ENCODE results near the gene NCKAP1. TPM values are rescaled to one million over a fixed set of nuclear protein-coding genes. Genes with fewer than 3 reads are reported as not detected.

Gene NCKAP1
- total RNA-seq, 5 donors from 2014 or later (not counting 1 experiment from before 2014, with no cell fraction given), result 2.6 to 7.6 (median 4.9) TPM

- no peak for ATAC-seq (replicated peaks in 1 of 4)
- Mint-ChIP-seq H3K27ac (no peak overlapping the region), H3K4me3 (no peak overlapping the region), H3K4me1 (no peaks in the 10 kb centered on the region), H3K9me3 (no peaks in the 10 kb centered on the region), H3K27me3 (peaks cover 12 to 37% of the 10 kb centered on the region in 2 donors), H3K36me3 (peaks cover 11% of the 10 kb centered on the region)
- no peak for DNase-seq
- Histone ChIP-seq H3K27me3 (replicated peaks in 1 of 2; ENCODE audit: control insufficient read depth in 2 of 2, extremely low read depth in 1 of 2, insufficient read depth in 2 of 2, low read length in 1 of 2) (peaks cover 8 to 11% of the 10 kb centered on the region in 2 experiments), H3K4me1 (ENCODE audit: control insufficient read depth in 1 of 2, extremely low read depth in 1 of 2, insufficient read depth in 2 of 2, low read length in 2 of 2) (no peaks in the 10 kb centered on the region), H3K36me3 (ENCODE audit: control insufficient read depth in 2 of 2, extremely low read depth in 1 of 2, insufficient read depth in 1 of 2, low read length in 1 of 2) (no peaks in the 10 kb centered on the region), H3K4me3 (ENCODE audit: control insufficient read depth in 1 of 2, extremely low read depth in 1 of 2, low read length in 1 of 2) (no peak overlapping the region), H3K27ac (ENCODE audit: low read length) (no peak overlapping the region), H3K9me3 (no peaks in the 10 kb centered on the region)
- CTCF ChIA-PET, result interaction anchor here in 1 of 2 donors (0.6 to 1.4 kb wide), 5 partner anchors 12 to 259 kb away, joined by 3 to 6 read pairs (median 3); no protein-coding TSS in a partner anchor
- WGBS (ENCODE audit: insufficient coverage), result no CpG with 5 or more reads among the region's 2 CpGs
- POLR2A ChIA-PET, result interaction anchor here (0.6 to 1.1 kb wide), 4 partner anchors 15 to 1560 kb away, joined by 4 to 11 read pairs (median 8); no protein-coding TSS in a partner anchor
Measured at GRCh38 chr2:183026424-183026823, 11.8 kb downstream of the NCKAP1 start.

- no peaks in the 10 kb centered on the region for H3K36me3 ChIP-seq (ENCODE audit: control insufficient read depth in 2 of 2, extremely low read depth in 1 of 2, insufficient read depth in 1 of 2, low read length in 1 of 2)
- ATAC-seq (replicated peaks in 1 of 4) (no peak), DNase-seq (no peak)
Measured at GRCh38 chr2:183025993-183026392, 12.3 kb downstream of the NCKAP1 start.

GRCh38 chr2:183024339-183025095 lies 13.7 kb downstream of the NCKAP1 start:
- 100% methylated on average over 2 of the region's 8 CpGs for WGBS (ENCODE audit: insufficient coverage)
- H3K27ac Mint-ChIP-seq, result no peak overlapping the region
- H3K9me3 ChIP-seq, result no peaks in the 10 kb centered on the region
- no peaks in the 10 kb centered on the region for H3K4me1 ChIP-seq (ENCODE audit: control insufficient read depth in 1 of 2, extremely low read depth in 1 of 2, insufficient read depth in 2 of 2, low read length in 2 of 2)
- peaks cover 0 to 6% of the 10 kb centered on the region in 2 experiments for H3K27me3 ChIP-seq (replicated peaks in 1 of 2; ENCODE audit: control insufficient read depth in 2 of 2, extremely low read depth in 1 of 2, insufficient read depth in 2 of 2, low read length in 1 of 2)
- POLR2A ChIA-PET, result no interaction called here
- ATAC-seq (replicated peaks in 1 of 4) (no peak), DNase-seq (no peak)
- H3K4me3 ChIP-seq (ENCODE audit: control insufficient read depth in 1 of 2, extremely low read depth in 1 of 2, low read length in 1 of 2), result no peak overlapping the region
- H3K36me3 Mint-ChIP-seq, result peaks cover 19% of the 10 kb centered on the region
- no peaks in the 10 kb centered on the region for H3K36me3 ChIP-seq (ENCODE audit: control insufficient read depth in 2 of 2, extremely low read depth in 1 of 2, insufficient read depth in 1 of 2, low read length in 1 of 2)
- H3K4me1 Mint-ChIP-seq, result no peaks in the 10 kb centered on the region
- H3K27me3 Mint-ChIP-seq, result peaks cover 6 to 27% of the 10 kb centered on the region in 2 donors
- CTCF ChIA-PET, result interaction anchor here in 1 of 2 donors (0.6 to 0.9 kb wide), 2 partner anchors 17 to 53 kb away, joined by 4 to 6 read pairs; no protein-coding TSS in a partner anchor
- no peak overlapping the region for H3K4me3 Mint-ChIP-seq
- H3K9me3 Mint-ChIP-seq, result no peaks in the 10 kb centered on the region
- H3K27ac ChIP-seq (ENCODE audit: low read length), result no peak overlapping the region

More at GRCh38 chr2:183025993-183026392, 12.3 kb downstream of the NCKAP1 start:
- Histone ChIP-seq H3K27me3 (replicated peaks in 1 of 2; ENCODE audit: control insufficient read depth in 2 of 2, extremely low read depth in 1 of 2, insufficient read depth in 2 of 2, low read length in 1 of 2) (peaks cover 8 to 9% of the 10 kb centered on the region in 2 experiments), H3K4me3 (ENCODE audit: control insufficient read depth in 1 of 2, extremely low read depth in 1 of 2, low read length in 1 of 2) (no peak overlapping the region), H3K27ac (ENCODE audit: low read length) (no peak overlapping the region), H3K9me3 (no peaks in the 10 kb centered on the region), H3K4me1 (ENCODE audit: control insufficient read depth in 1 of 2, extremely low read depth in 1 of 2, insufficient read depth in 2 of 2, low read length in 2 of 2) (no peaks in the 10 kb centered on the region)
- Mint-ChIP-seq H3K36me3 (peaks cover 12% of the 10 kb centered on the region), H3K4me3 (no peak overlapping the region), H3K27me3 (peaks cover 12 to 37% of the 10 kb centered on the region in 2 donors), H3K4me1 (no peaks in the 10 kb centered on the region), H3K9me3 (no peaks in the 10 kb centered on the region), H3K27ac (no peak overlapping the region)
- ChIA-PET POLR2A (interaction anchor here (0.6 to 1.1 kb wide), 4 partner anchors 15 to 1560 kb away, joined by 4 to 11 read pairs (median 8); no protein-coding TSS in a partner anchor), CTCF (interaction anchor here in 1 of 2 donors (0.6 to 1.4 kb wide), 4 partner anchors 12 to 259 kb away, joined by 3 to 6 read pairs (median 4); no protein-coding TSS in a partner anchor)
- WGBS (ENCODE audit: insufficient coverage), result no CpG with 5 or more reads among the region's 3 CpGs

- ChIA-PET POLR2A (interaction anchor here in 1 of 2 donors (0.6 kb wide), 1 partner anchor 40 kb away, joined by 6 read pairs; no protein-coding TSS in a partner anchor), CTCF (interaction anchor here (0.5 to 0.6 kb wide), 2 partner anchors 8 to 1454 kb away, joined by 3 read pairs; no protein-coding TSS in a partner anchor)
- Mint-ChIP-seq H3K4me1 (no peaks in the 10 kb centered on the region), H3K9me3 (no peaks in the 10 kb centered on the region), H3K4me3 (no peak overlapping the region), H3K27ac (no peak overlapping the region), H3K36me3 (peaks cover 19% of the 10 kb centered on the region), H3K27me3 (peaks cover 2 to 21% of the 10 kb centered on the region in 2 donors)
- Histone ChIP-seq H3K4me3 (ENCODE audit: control insufficient read depth in 1 of 2, extremely low read depth in 1 of 2, low read length in 1 of 2) (no peak overlapping the region), H3K9me3 (no peaks in the 10 kb centered on the region), H3K36me3 (ENCODE audit: control insufficient read depth in 2 of 2, extremely low read depth in 1 of 2, insufficient read depth in 1 of 2, low read length in 1 of 2) (no peaks in the 10 kb centered on the region), H3K27ac (ENCODE audit: low read length) (no peak overlapping the region), H3K4me1 (ENCODE audit: control insufficient read depth in 1 of 2, extremely low read depth in 1 of 2, insufficient read depth in 2 of 2, low read length in 2 of 2) (no peaks in the 10 kb centered on the region), H3K27me3 (replicated peaks in 1 of 2; ENCODE audit: control insufficient read depth in 2 of 2, extremely low read depth in 1 of 2, insufficient read depth in 2 of 2, low read length in 1 of 2) (no peaks in the 10 kb centered on the region)
- DNase-seq (no peak), ATAC-seq (replicated peaks in 1 of 4) (no peak)
- WGBS (ENCODE audit: insufficient coverage), result no CpG with 5 or more reads among the region's 3 CpGs
Measured at GRCh38 chr2:183022711-183023110, 15.5 kb downstream of the NCKAP1 start.

GRCh38 chr2:183021613-183022012 lies 16.6 kb downstream of the NCKAP1 start:
- no CpG with 5 or more reads among the region's 2 CpGs for WGBS (ENCODE audit: insufficient coverage)
- CTCF ChIA-PET, result no interaction called here

GRCh38 chr2:183019718-183020442 lies 18.4 kb downstream of the NCKAP1 start:
- ChIA-PET CTCF (no interaction called here), POLR2A (no interaction called here)
- Histone ChIP-seq H3K27me3 (replicated peaks in 1 of 2; ENCODE audit: control insufficient read depth in 2 of 2, extremely low read depth in 1 of 2, insufficient read depth in 2 of 2, low read length in 1 of 2) (no peaks in the 10 kb centered on the region), H3K4me3 (ENCODE audit: control insufficient read depth in 1 of 2, extremely low read depth in 1 of 2, low read length in 1 of 2) (no peak overlapping the region), H3K4me1 (ENCODE audit: control insufficient read depth in 1 of 2, extremely low read depth in 1 of 2, insufficient read depth in 2 of 2, low read length in 2 of 2) (no peaks in the 10 kb centered on the region), H3K9me3 (no peaks in the 10 kb centered on the region), H3K36me3 (ENCODE audit: control insufficient read depth in 2 of 2, extremely low read depth in 1 of 2, insufficient read depth in 1 of 2, low read length in 1 of 2) (no peaks in the 10 kb centered on the region), H3K27ac (ENCODE audit: low read length) (no peak overlapping the region)
- H3K36me3 Mint-ChIP-seq, result peaks cover 25% of the 10 kb centered on the region
- ATAC-seq (replicated peaks in 1 of 4) (no peak), DNase-seq (no peak)
- H3K4me3 Mint-ChIP-seq, result no peak overlapping the region
- H3K9me3 Mint-ChIP-seq, result no peaks in the 10 kb centered on the region
- peaks cover 2 to 13% of the 10 kb centered on the region in 2 donors for H3K27me3 Mint-ChIP-seq
- no peaks in the 10 kb centered on the region for H3K4me1 Mint-ChIP-seq
- no CpG with 5 or more reads among the region's 1 CpG for WGBS (ENCODE audit: insufficient coverage)
- no peak overlapping the region for H3K27ac Mint-ChIP-seq

More at GRCh38 chr2:183021613-183022012, 16.6 kb downstream of the NCKAP1 start:
- no peaks in the 10 kb centered on the region for H3K4me1 Mint-ChIP-seq
- H3K27ac Mint-ChIP-seq, result no peak overlapping the region
- H3K36me3 Mint-ChIP-seq, result peaks cover 22% of the 10 kb centered on the region
- H3K9me3 ChIP-seq, result no peaks in the 10 kb centered on the region
- H3K27me3 Mint-ChIP-seq, result peaks cover 2 to 16% of the 10 kb centered on the region in 2 donors
- no peak overlapping the region for H3K4me3 ChIP-seq (ENCODE audit: control insufficient read depth in 1 of 2, extremely low read depth in 1 of 2, low read length in 1 of 2)
- no peak overlapping the region for H3K4me3 Mint-ChIP-seq
- no peaks in the 10 kb centered on the region for H3K27me3 ChIP-seq (replicated peaks in 1 of 2; ENCODE audit: control insufficient read depth in 2 of 2, extremely low read depth in 1 of 2, insufficient read depth in 2 of 2, low read length in 1 of 2)
- H3K4me1 ChIP-seq (ENCODE audit: control insufficient read depth in 1 of 2, extremely low read depth in 1 of 2, insufficient read depth in 2 of 2, low read length in 2 of 2), result no peaks in the 10 kb centered on the region
- H3K36me3 ChIP-seq (ENCODE audit: control insufficient read depth in 2 of 2, extremely low read depth in 1 of 2, insufficient read depth in 1 of 2, low read length in 1 of 2), result no peaks in the 10 kb centered on the region
- POLR2A ChIA-PET, result no interaction called here
- DNase-seq (no peak), ATAC-seq (replicated peaks in 1 of 4) (no peak)
- no peak overlapping the region for H3K27ac ChIP-seq (ENCODE audit: low read length)
- no peaks in the 10 kb centered on the region for H3K9me3 Mint-ChIP-seq
